CD4-positive, alpha-beta T cell (primary cell): ENCODE measurements around the gene LRSAM1. TPM values are rescaled to one million over a fixed set of nuclear protein-coding genes. Genes with fewer than 3 reads are reported as not detected.

ENCODE experiments used
- ATAC-seq: fragments of 200-7000 bp; cut with Tn5 transposase; one replicate; pipeline ENCODE4 v1.10.0; 2022; ENCODE audit warnings: mild to moderate bottlenecking; ENCODE audit not compliant: poor library complexity
- CTCF ChIA-PET: fragments of 350-600 bp; sonication (Branson Sonifier 250); formaldehyde crosslinking; loops from one replicate; lab custom pipeline; 2021; ENCODE audit warnings: antibody characterized with exemption, inconsistent platforms; lab: Charles Lee
- POLR2A ChIA-PET: fragments of 350-600 bp; sonication (Branson Sonifier 250); formaldehyde crosslinking; loops from one replicate; lab custom pipeline; 2021; ENCODE audit warnings: antibody characterized with exemption, inconsistent platforms; lab: Charles Lee
- DNase-seq, 14 experiments: peaks; one replicate each; pipeline ENCODE4 v3.0.0-alpha.2; 2013 to 2020; ENCODE audit warnings: mixed read lengths in 2 of 14
- H3K27ac ChIP-seq, 2 donors: one replicate each; pipeline versions ENCODE4 v1.5.1 to v1.7.0; 2013; ENCODE audit warnings: low read length in 2 of 2, low read depth in 1 of 2, mild to moderate bottlenecking in 1 of 2
- H3K27me3 ChIP-seq, 2 experiments: 1 replicate in 1 of 2; 2 replicates in 1 of 2; pipeline versions ENCODE4 v1.6.1 to v1.7.0; 2013; ENCODE audit warnings: low read length in 2 of 2, control low read depth in 1 of 2, mild to moderate bottlenecking in 1 of 2, moderate library complexity in 1 of 2; ENCODE audit not compliant: insufficient read depth in 2 of 2, control insufficient read depth in 1 of 2
- H3K36me3 ChIP-seq: one replicate; pipeline ENCODE4 v1.6.1; 2013; ENCODE audit warnings: low read length, control low read depth; ENCODE audit not compliant: insufficient read depth
- H3K4me1 ChIP-seq: one replicate; pipeline ENCODE4 v1.6.1; 2013; ENCODE audit warnings: low read length, control low read depth; ENCODE audit not compliant: insufficient read depth
- H3K4me3 ChIP-seq: one replicate; pipeline ENCODE4 v1.5.1; 2013; ENCODE audit warnings: mild to moderate bottlenecking, low read length, moderate library complexity
- H3K9me3 ChIP-seq, 2 experiments: 1 replicate in 1 of 2; 2 replicates in 1 of 2; pipeline versions ENCODE4 v1.6.1 to v1.7.0; 2013; ENCODE audit warnings: low read length in 2 of 2, mild to moderate bottlenecking in 2 of 2, control low read depth in 1 of 2, moderate library complexity in 1 of 2; ENCODE audit not compliant: control insufficient read depth in 1 of 2, insufficient read depth in 1 of 2
- H3K27ac Mint-ChIP-seq: one replicate; pipeline ENCODE4 v1.8.0; 2020; ENCODE audit warnings: mixed read lengths
- H3K27me3 Mint-ChIP-seq: one replicate; pipeline ENCODE4 v1.8.0; 2021; ENCODE audit warnings: mixed read lengths
- H3K36me3 Mint-ChIP-seq: one replicate; pipeline ENCODE4 v1.8.0; 2021; ENCODE audit warnings: low read depth, mixed read lengths
- H3K4me1 Mint-ChIP-seq: one replicate; pipeline ENCODE4 v1.8.0; 2021; ENCODE audit warnings: low read depth, mixed read lengths
- H3K4me3 Mint-ChIP-seq: one replicate; pipeline ENCODE4 v1.8.0; 2020; ENCODE audit warnings: mild to moderate bottlenecking, mixed read lengths
- H3K9me3 Mint-ChIP-seq: one replicate; pipeline ENCODE4 v1.8.0; 2020; ENCODE audit warnings: mixed read lengths
- intact Hi-C, 2 experiments: fragments of 100-400 bp; cut with DNase I in 1 of 2; cut with micrococcal nuclease in 1 of 2; formaldehyde crosslinking; loops; one replicate each; pipeline versions ENCODE4 v1.15.1 to v1.9.0; 2023 to 2025; cut with DNase I, micrococcal nuclease
- total RNA-seq, 174 experiments: library from RNA in 2 of 174; stranded (reverse) in 2 of 174; gene quantifications; one replicate each; pipeline ENCODE4 v1.2.3 and lab custom pipeline; 2021 to 2026
- TF ChIP-seq, protein P1 (sequence below): fragments of 200-600 bp; IDR thresholded peaks from one replicate; pipeline ENCODE4 v1.8.0; 2022; ENCODE audit warnings: antibody characterized with exemption, mild to moderate bottlenecking

The LRSAM1 gene
- total RNA-seq, 2 experiments from 2014 or later, result 11.4 to 16.0 TPM

DNA sequence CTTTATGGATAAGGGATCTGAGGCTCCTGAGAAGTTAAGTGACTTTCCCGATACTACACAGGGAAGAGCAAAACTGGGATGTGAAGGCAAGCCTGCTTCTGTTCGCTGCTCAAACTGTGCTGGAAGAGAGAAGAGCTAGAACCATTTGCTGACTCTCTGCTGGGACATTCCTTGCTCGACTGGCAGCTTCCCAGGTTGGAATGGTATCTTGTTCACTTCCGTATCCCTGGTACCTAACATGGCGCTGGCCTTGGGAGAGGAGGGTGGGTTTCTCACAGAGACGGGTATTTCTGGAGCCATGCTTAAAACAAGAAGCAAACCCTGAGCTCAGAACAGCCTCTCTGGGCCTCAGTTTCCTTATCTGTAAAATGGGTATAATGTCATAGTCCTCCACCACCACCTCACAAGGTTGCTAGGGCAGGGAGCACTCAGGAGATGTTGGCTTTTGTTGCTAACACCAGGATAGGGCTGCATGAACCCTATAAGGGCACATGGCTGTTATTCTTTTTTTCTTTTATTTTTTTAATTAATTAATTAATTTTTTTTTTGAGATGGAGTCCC is 92.7 kb downstream of the LRSAM1 start:
- intact Hi-C loops, result no loop called here
- no peaks in the 10 kb centered on the region for H3K4me1 Mint-ChIP-seq
- H3K27me3 ChIP-seq, result no peaks in the 10 kb centered on the region
- ATAC-seq (no peak), DNase-seq (no peak)
- TF ChIP-seq, protein P1, sequence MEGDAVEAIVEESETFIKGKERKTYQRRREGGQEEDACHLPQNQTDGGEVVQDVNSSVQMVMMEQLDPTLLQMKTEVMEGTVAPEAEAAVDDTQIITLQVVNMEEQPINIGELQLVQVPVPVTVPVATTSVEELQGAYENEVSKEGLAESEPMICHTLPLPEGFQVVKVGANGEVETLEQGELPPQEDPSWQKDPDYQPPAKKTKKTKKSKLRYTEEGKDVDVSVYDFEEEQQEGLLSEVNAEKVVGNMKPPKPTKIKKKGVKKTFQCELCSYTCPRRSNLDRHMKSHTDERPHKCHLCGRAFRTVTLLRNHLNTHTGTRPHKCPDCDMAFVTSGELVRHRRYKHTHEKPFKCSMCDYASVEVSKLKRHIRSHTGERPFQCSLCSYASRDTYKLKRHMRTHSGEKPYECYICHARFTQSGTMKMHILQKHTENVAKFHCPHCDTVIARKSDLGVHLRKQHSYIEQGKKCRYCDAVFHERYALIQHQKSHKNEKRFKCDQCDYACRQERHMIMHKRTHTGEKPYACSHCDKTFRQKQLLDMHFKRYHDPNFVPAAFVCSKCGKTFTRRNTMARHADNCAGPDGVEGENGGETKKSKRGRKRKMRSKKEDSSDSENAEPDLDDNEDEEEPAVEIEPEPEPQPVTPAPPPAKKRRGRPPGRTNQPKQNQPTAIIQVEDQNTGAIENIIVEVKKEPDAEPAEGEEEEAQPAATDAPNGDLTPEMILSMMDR, result no peak
- H3K36me3 Mint-ChIP-seq, result no peaks in the 10 kb centered on the region
- H3K4me1 ChIP-seq, result no peaks in the 10 kb centered on the region
- no peaks in the 10 kb centered on the region for H3K27me3 Mint-ChIP-seq
- H3K9me3 ChIP-seq, result no peaks in the 10 kb centered on the region
- H3K4me3 Mint-ChIP-seq, result no peak overlapping the region
- no peaks in the 10 kb centered on the region for H3K36me3 ChIP-seq
- no peaks in the 10 kb centered on the region for H3K9me3 Mint-ChIP-seq
- no peak overlapping the region for H3K27ac ChIP-seq
- POLR2A ChIA-PET, result no interaction called here
- no peak overlapping the region for H3K27ac Mint-ChIP-seq
- H3K4me3 ChIP-seq, result no peak overlapping the region
- CTCF ChIA-PET, result no interaction called here

- H3K4me3 Mint-ChIP-seq, result no peak overlapping the region
- H3K9me3 Mint-ChIP-seq, result no peaks in the 10 kb centered on the region
- H3K4me1 ChIP-seq, result no peaks in the 10 kb centered on the region
- H3K4me3 ChIP-seq, result no peak overlapping the region
- TF ChIP-seq, protein P1, result no peak
- POLR2A ChIA-PET, result no interaction called here
- H3K4me1 Mint-ChIP-seq, result no peaks in the 10 kb centered on the region
- ATAC-seq, result no peak
- CTCF ChIA-PET, result no interaction called here
- DNase-seq, result no peak
- no peaks in the 10 kb centered on the region for H3K9me3 ChIP-seq
- intact Hi-C loops, result no loop called here
- H3K27ac Mint-ChIP-seq, result no peak overlapping the region
- H3K27me3 ChIP-seq, result no peaks in the 10 kb centered on the region
- no peaks in the 10 kb centered on the region for H3K27me3 Mint-ChIP-seq
- H3K36me3 Mint-ChIP-seq, result no peaks in the 10 kb centered on the region
- H3K36me3 ChIP-seq, result peaks cover 2% of the 10 kb centered on the region
- no peak overlapping the region for H3K27ac ChIP-seq
Measured at GRCh38 chr9:127545196-127546124, 94.2 kb downstream of the LRSAM1 start.

- Histone ChIP-seq H3K4me1 (no peaks in the 10 kb centered on the region), H3K36me3 (peaks cover 2% of the 10 kb centered on the region), H3K27ac (no peak overlapping the region), H3K9me3 (no peaks in the 10 kb centered on the region), H3K27me3 (no peaks in the 10 kb centered on the region), H3K4me3 (no peak overlapping the region)
- no peaks in the 10 kb centered on the region for H3K27me3 Mint-ChIP-seq
- H3K4me3 Mint-ChIP-seq, result no peak overlapping the region
- intact Hi-C loops, result no loop called here
- H3K27ac Mint-ChIP-seq, result no peak overlapping the region
- TF ChIP-seq, protein P1, result no peak
- ChIA-PET POLR2A (no interaction called here), CTCF (no interaction called here)
- DNase-seq (no peak), ATAC-seq (no peak)
- no peaks in the 10 kb centered on the region for H3K4me1 Mint-ChIP-seq
- no peaks in the 10 kb centered on the region for H3K9me3 Mint-ChIP-seq
- no peaks in the 10 kb centered on the region for H3K36me3 Mint-ChIP-seq
Measured at GRCh38 chr9:127546125-127546832, 95.0 kb downstream of the LRSAM1 start.
